Gastroesophageal sphincter (tissue), 3 donors: ENCODE results near the gene BAHCC1.

Experiments used
- CTCF ChIP-seq, 4 experiments: fragments of 200-600 bp in 2 of 4; fragments of 450-650 bp in 2 of 4; sonication (generic) in 1 of 4; IDR thresholded peaks; one replicate each; pipeline ENCODE4 v1.5.1; 2017 to 2019; ENCODE audit warnings: antibody characterized with exemption in 4 of 4, mild to moderate bottlenecking in 2 of 4, moderate library complexity in 2 of 4
- EP300 ChIP-seq: sonication (generic); formaldehyde crosslinking; IDR thresholded peaks from one replicate; pipeline ENCODE4 v1.6.1; 2017; ENCODE audit warnings: antibody characterized with exemption, mild to moderate bottlenecking
- POLR2A ChIP-seq, 2 donors: fragments of 450-650 bp; IDR thresholded peaks; one replicate each; pipeline ENCODE4 v1.6.1; 2017; ENCODE audit warnings: antibody characterized with exemption in 2 of 2, mild to moderate bottlenecking in 2 of 2, moderate library complexity in 1 of 2

GRCh38 chr17:81346090-81346907, 49.0 kb upstream of the BAHCC1 start:
- TF ChIP-seq CTCF (IDR thresholded peaks at IDR 0.05) (no peak), EP300 (no peak), POLR2A (IDR thresholded peaks at IDR 0.05) (peak; percentile 93 to 94)
